Measurements from ENCODE around the gene KRTAP4-16. TPM values are rescaled to one million over a fixed set of nuclear protein-coding genes. Genes with fewer than 3 reads are reported as not detected.
"Not testable (repeated sequence)": the region's sequence is repeated elsewhere in the genome, so short reads cannot be mapped to it uniquely, and the experiment has no call there.

Gene KRTAP4-16
- total RNA-seq, 1 donor from 2014 or later = not detected

GRCh38 chr17:41119696-41120690 lies 18.0 kb upstream of the KRTAP4-16 start:
- DNase-seq (ENCODE audit: low spot score) = peak; percentile 5

GRCh38 chr17:41118721-41119120 lies 16.7 kb upstream of the KRTAP4-16 start:
- DNase-seq (ENCODE audit: low spot score) = no peak

- not testable (repeated sequence) for DNase-seq (ENCODE audit: low spot score)
Observed at GRCh38 chr17:41117846-41118386, 15.9 kb upstream of the KRTAP4-16 start, which contains the start of gene KRTAP4-11. KRTAP4-11 (minus strand) TSS chr17:41118373; CDS start chr17:41118315, 58 bp downstream.

- DNase-seq (ENCODE audit: low spot score) = no peak
Observed at GRCh38 chr17:41116297-41116696, 14.3 kb upstream of the KRTAP4-16 start.

GRCh38 chr17:41111151-41111885 lies 9.3 kb upstream of the KRTAP4-16 start:
- no peak for DNase-seq (ENCODE audit: low spot score)

- DNase-seq (ENCODE audit: low spot score) = not testable (repeated sequence)
Observed at GRCh38 chr17:41108728-41109386, 6.8 kb upstream of the KRTAP4-16 start.

- DNase-seq (ENCODE audit: low spot score) = no peak
Observed at GRCh38 chr17:41107941-41108450, 6.0 kb upstream of the KRTAP4-16 start.

- DNase-seq (ENCODE audit: low spot score) = not testable (repeated sequence)
Observed at GRCh38 chr17:41105347-41105746, 3.3 kb upstream of the KRTAP4-16 start, which contains the start of gene KRTAP4-9. KRTAP4-9 (plus strand) TSS chr17:41105389; CDS start chr17:41105389, 0 bp downstream.

GRCh38 chr17:41104386-41105038 lies 2.5 kb upstream of the KRTAP4-16 start:
- not testable (repeated sequence) for DNase-seq (ENCODE audit: low spot score)

- DNase-seq (ENCODE audit: low spot score) = no peak
Observed at GRCh38 chr17:41103896-41104295, 1.9 kb upstream of the KRTAP4-16 start.

GRCh38 chr17:41099682-41100480 lies 2.1 kb downstream of the KRTAP4-16 start:
- peak; percentile 22 for DNase-seq (ENCODE audit: low spot score)

GRCh38 chr17:41098481-41098880 lies 3.5 kb downstream of the KRTAP4-16 start:
- no peak for DNase-seq (ENCODE audit: low spot score)

- no peak for DNase-seq (ENCODE audit: low spot score)
Observed at GRCh38 chr17:41098042-41098441, 4.0 kb downstream of the KRTAP4-16 start, which contains the start of gene KRTAP4-8. KRTAP4-8 (minus strand) TSS chr17:41098142; CDS start chr17:41098084, 58 bp downstream.

GRCh38 chr17:41096055-41096454 lies 6.0 kb downstream of the KRTAP4-16 start:
- DNase-seq (ENCODE audit: low spot score) = no peak

GRCh38 chr17:41088760-41089352 lies 13.2 kb downstream of the KRTAP4-16 start:
- not testable (repeated sequence) for DNase-seq (ENCODE audit: low spot score)

GRCh38 chr17:41084100-41084856 lies 17.7 kb downstream of the KRTAP4-16 start, which contains the start of gene KRTAP4-7:
KRTAP4-7 (plus strand) TSS chr17:41084150; CDS start chr17:41084207, 57 bp downstream.
- DNase-seq (ENCODE audit: low spot score) = not testable (repeated sequence)

GRCh38 chr17:41083427-41083826 lies 18.6 kb downstream of the KRTAP4-16 start:
- DNase-seq (ENCODE audit: low spot score) = not testable (repeated sequence)

GRCh38 chr17:41082626-41083025 lies 19.4 kb downstream of the KRTAP4-16 start:
- DNase-seq (ENCODE audit: low spot score) = no peak
